ENCODE data around the gene D2HGDH.

D2HGDH gene

GRCh38 chr2:241734467-241735208 lies at the start of gene D2HGDH:
Gene D2HGDH, plus strand, starts transcription at chr2:241734630. Its CDS starts 595 bp downstream, at chr2:241735225.
- Histone ChIP-seq H3K79me2 (ENCODE audit: insufficient read depth, low read length) (peaks cover 20% of the 10 kb centered on the region), H3K9ac (ENCODE audit: low read depth, low read length) (peak within 1 kb of the TSS; percentile 98), H3K27me3 (ENCODE audit: insufficient read depth, low read length, poor library complexity) (no peaks in the 10 kb centered on the region), H3K36me3 (ENCODE audit: insufficient read depth, low read length) (peaks cover 15% of the 10 kb centered on the region; the same call in 1 of the 2 replicates), H4K20me1 (ENCODE audit: insufficient read depth, low read length) (peaks cover 14% of the 10 kb centered on the region; the same call in 1 of the 2 replicates), H3K4me2 (ENCODE audit: insufficient read depth, low read length) (peak within 1 kb of the TSS; percentile 98), H3K9me3 (ENCODE audit: insufficient read depth, low read length, severe bottlenecking) (no peaks in the 10 kb centered on the region), H3K4me3 (ENCODE audit: low read depth in 1 of 2, low read length in 2 of 2) (peak within 1 kb of the TSS; percentile 95 to 98), H2AFZ (ENCODE audit: low read depth, low read length) (peak within 1 kb of the TSS; percentile 96), H3K4me1 (ENCODE audit: insufficient read depth, low read length) (peaks cover 17% of the 10 kb centered on the region), H3K27ac (ENCODE audit: low read length) (peak within 1 kb of the TSS; percentile 90)
- peak; percentile 90 for DNase-seq
- TF ChIP-seq EZH2 (IDR thresholded peaks at IDR 0.05; ENCODE audit: borderline replicate concordance, low read depth, low read length, severe bottlenecking), result no peak
- TF ChIP-seq, protein P1, sequence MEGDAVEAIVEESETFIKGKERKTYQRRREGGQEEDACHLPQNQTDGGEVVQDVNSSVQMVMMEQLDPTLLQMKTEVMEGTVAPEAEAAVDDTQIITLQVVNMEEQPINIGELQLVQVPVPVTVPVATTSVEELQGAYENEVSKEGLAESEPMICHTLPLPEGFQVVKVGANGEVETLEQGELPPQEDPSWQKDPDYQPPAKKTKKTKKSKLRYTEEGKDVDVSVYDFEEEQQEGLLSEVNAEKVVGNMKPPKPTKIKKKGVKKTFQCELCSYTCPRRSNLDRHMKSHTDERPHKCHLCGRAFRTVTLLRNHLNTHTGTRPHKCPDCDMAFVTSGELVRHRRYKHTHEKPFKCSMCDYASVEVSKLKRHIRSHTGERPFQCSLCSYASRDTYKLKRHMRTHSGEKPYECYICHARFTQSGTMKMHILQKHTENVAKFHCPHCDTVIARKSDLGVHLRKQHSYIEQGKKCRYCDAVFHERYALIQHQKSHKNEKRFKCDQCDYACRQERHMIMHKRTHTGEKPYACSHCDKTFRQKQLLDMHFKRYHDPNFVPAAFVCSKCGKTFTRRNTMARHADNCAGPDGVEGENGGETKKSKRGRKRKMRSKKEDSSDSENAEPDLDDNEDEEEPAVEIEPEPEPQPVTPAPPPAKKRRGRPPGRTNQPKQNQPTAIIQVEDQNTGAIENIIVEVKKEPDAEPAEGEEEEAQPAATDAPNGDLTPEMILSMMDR (IDR thresholded peaks at IDR 0.05; ENCODE audit: borderline replicate concordance, extremely low read depth, low read length, poor library complexity, severe bottlenecking), result no peak
- ATAC-seq (ENCODE audit: insufficient read depth, low read depth), result peak; percentile 83

- Histone ChIP-seq H3K79me2 (ENCODE audit: insufficient read depth, low read length) (peaks cover 79% of the 10 kb centered on the region), H3K9me3 (ENCODE audit: insufficient read depth, low read length, severe bottlenecking) (no peaks in the 10 kb centered on the region), H2AFZ (ENCODE audit: low read depth, low read length) (peak overlapping the region; percentile 95), H3K27me3 (ENCODE audit: insufficient read depth, low read length, poor library complexity) (no peaks in the 10 kb centered on the region), H3K36me3 (ENCODE audit: insufficient read depth, low read length) (peaks cover 69% of the 10 kb centered on the region), H4K20me1 (ENCODE audit: insufficient read depth, low read length) (peaks cover 11% of the 10 kb centered on the region; the same call in 1 of the 2 replicates), H3K27ac (ENCODE audit: low read length) (peak overlapping the region; percentile 91), H3K4me1 (ENCODE audit: insufficient read depth, low read length) (peaks cover 46% of the 10 kb centered on the region), H3K4me2 (ENCODE audit: insufficient read depth, low read length) (peak overlapping the region; percentile 78), H3K9ac (ENCODE audit: low read depth, low read length) (peak overlapping the region; percentile 98), H3K4me3 (ENCODE audit: low read depth in 1 of 2, low read length in 2 of 2) (peak overlapping the region; percentile 70 to 100)
- DNase-seq, result no peak
- ATAC-seq (ENCODE audit: insufficient read depth, low read depth), result peak; percentile 11
- TF ChIP-seq, protein P1 (IDR thresholded peaks at IDR 0.05; ENCODE audit: borderline replicate concordance, extremely low read depth, low read length, poor library complexity, severe bottlenecking), result no peak
- no peak for TF ChIP-seq EZH2 (IDR thresholded peaks at IDR 0.05; ENCODE audit: borderline replicate concordance, low read depth, low read length, severe bottlenecking)
These were observed 48.1 kb upstream of the D2HGDH start for GRCh38 chr2:241686324-241686649.

- Histone ChIP-seq H3K36me3 (ENCODE audit: insufficient read depth, low read length) (peaks cover 67% of the 10 kb centered on the region), H2AFZ (ENCODE audit: low read depth, low read length) (peak within 1 kb of the TSS; percentile 95), H3K4me3 (ENCODE audit: low read depth in 1 of 2, low read length in 2 of 2) (peak within 1 kb of the TSS; percentile 70 to 100), H3K79me2 (ENCODE audit: insufficient read depth, low read length) (peaks cover 76% of the 10 kb centered on the region), H3K4me1 (ENCODE audit: insufficient read depth, low read length) (peaks cover 46% of the 10 kb centered on the region), H3K9ac (ENCODE audit: low read depth, low read length) (peak within 1 kb of the TSS; percentile 98), H3K27ac (ENCODE audit: low read length) (peak within 1 kb of the TSS; percentile 91), H3K4me2 (ENCODE audit: insufficient read depth, low read length) (peak within 1 kb of the TSS; percentile 93), H3K27me3 (ENCODE audit: insufficient read depth, low read length, poor library complexity) (no peaks in the 10 kb centered on the region), H3K9me3 (ENCODE audit: insufficient read depth, low read length, severe bottlenecking) (no peaks in the 10 kb centered on the region), H4K20me1 (ENCODE audit: insufficient read depth, low read length) (peaks cover 7% of the 10 kb centered on the region; the same call in 1 of the 2 replicates)
- ATAC-seq (ENCODE audit: insufficient read depth, low read depth) (peak; percentile 94), DNase-seq (peak; percentile 95)
- TF ChIP-seq EZH2 (IDR thresholded peaks at IDR 0.05; ENCODE audit: borderline replicate concordance, low read depth, low read length, severe bottlenecking), result no peak
- TF ChIP-seq, protein P1 (IDR thresholded peaks at IDR 0.05; ENCODE audit: borderline replicate concordance, extremely low read depth, low read length, poor library complexity, severe bottlenecking), result no peak
These were observed 47.6 kb upstream of the D2HGDH start, which contains the start of gene DTYMK for GRCh38 chr2:241686650-241687425. Gene DTYMK, minus strand, starts transcription at chr2:241686815. Its CDS starts 32 bp downstream, at chr2:241686783.
